OCI-LY3 (cell line): ENCODE data around the gene TLE3.

Experiments used
- CTCF ChIP-seq: fragments of 200-600, 300-600 bp; sonication (generic); IDR thresholded peaks from 2 replicates; pipeline ENCODE4 v1.5.1; 2014; ENCODE audit warnings: antibody characterized with exemption, low read length, low read depth
- EZH2phosphoT487 ChIP-seq: fragments of 200-600 bp; shearing (Covaris generic); IDR thresholded peaks from 2 replicates; pipeline ENCODE4 v1.6.1; 2018; ENCODE audit warnings: antibody characterized with exemption, mixed run types, low read depth

DNA sequence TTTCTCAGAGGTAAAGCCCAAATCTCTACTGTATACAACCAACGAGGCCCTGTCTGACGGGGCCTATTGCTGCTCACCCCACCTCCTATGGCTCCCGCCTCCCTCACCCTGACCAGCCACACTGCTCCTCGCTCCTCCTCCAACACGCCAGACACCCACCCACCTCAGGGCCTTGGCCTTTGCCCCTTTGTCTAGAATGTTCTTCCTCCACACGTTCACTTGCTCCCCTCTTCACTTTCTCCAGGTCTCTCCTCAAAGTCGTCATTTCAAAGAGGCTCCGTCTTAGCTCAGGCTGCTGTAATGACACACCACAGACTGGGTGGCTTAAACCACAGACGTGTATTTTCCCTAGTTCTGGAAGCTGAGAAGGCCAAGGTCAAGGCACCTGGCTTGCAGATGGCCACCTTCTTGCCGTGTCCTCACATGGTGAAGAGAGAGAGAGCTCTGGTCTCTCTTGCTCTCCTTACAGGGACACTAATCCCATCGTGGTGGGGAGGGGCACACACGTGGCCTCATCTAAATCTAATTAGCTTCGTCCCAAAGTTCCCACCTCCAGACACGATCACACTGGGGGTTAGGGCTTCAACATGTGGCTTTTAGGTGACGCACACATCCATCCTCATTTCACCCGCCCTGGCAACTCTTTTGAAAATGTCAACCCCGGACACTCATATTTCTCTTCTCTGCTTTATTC, 98.2 kb downstream of the TLE3 start:
- TF ChIP-seq CTCF (no peak), EZH2phosphoT487 (no peak)
